Osteoblast (primary cell): ENCODE measurements around the gene MLKL. TPM values are rescaled to one million over a fixed set of nuclear protein-coding genes. Genes with fewer than 3 reads are reported as not detected.
"Not testable (repeated sequence)": the region's sequence is repeated elsewhere in the genome, so short reads cannot be mapped to it uniquely, and the experiment has no call there.

ENCODE experiments used
- DNase-seq: peaks from one replicate; pipeline ENCODE4 v3.0.0; 2011; ENCODE audit warnings: low spot score, mixed read lengths; ENCODE audit not compliant: insufficient read length; ENCODE audit errors: missing footprints
- H2AFZ ChIP-seq: 2 replicates; pipeline ENCODE4 v1.6.0; 2011; ENCODE audit warnings: mild to moderate bottlenecking, low read length
- H3K27ac ChIP-seq: 2 replicates; pipeline ENCODE4 v1.5.1; 2011; ENCODE audit warnings: mild to moderate bottlenecking, low read depth, low read length, moderate library complexity
- H3K27me3 ChIP-seq: 2 replicates; pipeline ENCODE4 v1.6.0; 2012; ENCODE audit warnings: mild to moderate bottlenecking, control low read depth, inconsistent platforms, low read length, moderate library complexity; ENCODE audit not compliant: insufficient read depth
- H3K36me3 ChIP-seq: 2 replicates; pipeline ENCODE4 v1.5.1; 2011; ENCODE audit warnings: mild to moderate bottlenecking, low read length, control low read depth, moderate library complexity; ENCODE audit not compliant: insufficient read depth
- H3K4me1 ChIP-seq: 2 replicates; pipeline ENCODE4 v1.5.1; 2011; ENCODE audit warnings: mild to moderate bottlenecking, low read length, control low read depth, moderate library complexity; ENCODE audit not compliant: insufficient read depth
- H3K4me2 ChIP-seq: 2 replicates; pipeline ENCODE4 v1.6.0; 2011; ENCODE audit warnings: mild to moderate bottlenecking, low read length; ENCODE audit not compliant: insufficient read depth
- H3K4me3 ChIP-seq: fragments of 200-600 bp; sonication (generic); 3 replicates; pipeline ENCODE4 v1.5.1; 2012; ENCODE audit warnings: mild to moderate bottlenecking, low read length, inconsistent platforms; ENCODE audit not compliant: insufficient read depth
- H3K79me2 ChIP-seq: 2 replicates; pipeline ENCODE4 v1.6.0; 2012; ENCODE audit warnings: mild to moderate bottlenecking, low read length, control low read depth, inconsistent platforms; ENCODE audit not compliant: insufficient read depth
- H3K9me3 ChIP-seq: 2 replicates; pipeline ENCODE4 v1.5.1; 2011; ENCODE audit warnings: low read depth, low read length, control low read depth
- H4K20me1 ChIP-seq: 2 replicates; pipeline ENCODE4 v1.6.0; 2012; ENCODE audit warnings: mild to moderate bottlenecking, low read length, control low read depth; ENCODE audit not compliant: insufficient read depth
- CTCF ChIP-seq: IDR thresholded peaks from 2 replicates; pipeline ENCODE4 v1.5.1; 2011; ENCODE audit warnings: mild to moderate bottlenecking, low read depth, low read length, moderate library complexity; ENCODE audit errors: extremely low read depth
- total RNA-seq: library from RNA; depleted of rRNA; stranded (reverse); fragments of >200 nt; gene quantifications from 2 replicates; pipeline ENCODE4 v1.2.3, GENCODE V29; 2012

The MLKL gene
- total RNA-seq, 1 donor, result 5.1 TPM

GRCh38 chr16:74659041-74659440, 41.6 kb downstream of the MLKL start:
- Histone ChIP-seq H3K36me3 (peaks cover 60% of the 10 kb centered on the region), H3K79me2 (peaks cover 95% of the 10 kb centered on the region), H3K4me3 (no peak overlapping the region), H4K20me1 (peaks cover 8% of the 10 kb centered on the region), H3K4me2 (no peak overlapping the region), H3K9me3 (no peaks in the 10 kb centered on the region), H3K4me1 (no peaks in the 10 kb centered on the region), H2AFZ (no peak overlapping the region), H3K27ac (no peak overlapping the region), H3K27me3 (no peaks in the 10 kb centered on the region)
- no peak for DNase-seq
- TF ChIP-seq CTCF, result no peak

DNA sequence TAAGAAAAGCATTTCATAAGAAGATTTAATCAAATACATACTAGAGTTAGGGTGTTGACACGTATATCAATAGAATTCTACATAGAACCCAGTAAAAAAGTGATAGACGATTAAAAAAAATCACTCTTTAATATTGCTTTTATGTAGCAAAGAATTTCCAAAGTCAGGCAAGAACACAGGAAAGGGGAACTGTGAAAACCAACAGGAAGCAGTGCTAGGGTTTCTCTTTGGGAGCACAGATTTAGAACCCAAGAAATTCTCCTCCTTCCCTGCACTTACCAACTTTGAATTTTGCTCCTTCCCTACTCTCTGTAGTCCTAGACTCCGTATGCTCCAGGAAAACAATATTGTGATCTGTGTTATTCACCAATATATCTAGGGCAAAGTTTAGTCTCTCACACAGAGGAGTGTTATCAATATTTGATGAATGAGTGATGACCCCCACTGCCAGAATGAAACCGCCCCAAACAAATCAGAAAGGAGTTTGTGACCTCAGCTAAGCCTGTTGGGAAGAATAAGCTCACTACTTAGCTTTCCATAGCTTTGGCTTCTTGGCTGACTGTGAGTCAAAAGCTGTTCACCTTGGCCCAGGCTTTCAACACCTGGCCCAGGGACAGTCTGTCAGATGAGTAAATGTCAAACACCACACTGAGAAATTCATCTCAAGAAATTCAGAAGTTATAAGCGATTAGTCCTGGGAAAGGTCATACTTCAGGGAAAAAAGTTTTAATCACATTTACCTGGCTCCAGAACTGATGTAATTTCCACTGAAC, 42.6 kb downstream of the MLKL start:
- DNase-seq, result no peak
- Histone ChIP-seq H2AFZ (no peak overlapping the region), H3K27me3 (no peaks in the 10 kb centered on the region), H3K4me2 (no peak overlapping the region), H3K79me2 (peaks cover 95% of the 10 kb centered on the region), H4K20me1 (peaks cover 8% of the 10 kb centered on the region), H3K27ac (no peak overlapping the region), H3K9me3 (no peaks in the 10 kb centered on the region), H3K4me1 (no peaks in the 10 kb centered on the region), H3K4me3 (no peak overlapping the region), H3K36me3 (peaks cover 53% of the 10 kb centered on the region)
- no peak for TF ChIP-seq CTCF

DNA sequence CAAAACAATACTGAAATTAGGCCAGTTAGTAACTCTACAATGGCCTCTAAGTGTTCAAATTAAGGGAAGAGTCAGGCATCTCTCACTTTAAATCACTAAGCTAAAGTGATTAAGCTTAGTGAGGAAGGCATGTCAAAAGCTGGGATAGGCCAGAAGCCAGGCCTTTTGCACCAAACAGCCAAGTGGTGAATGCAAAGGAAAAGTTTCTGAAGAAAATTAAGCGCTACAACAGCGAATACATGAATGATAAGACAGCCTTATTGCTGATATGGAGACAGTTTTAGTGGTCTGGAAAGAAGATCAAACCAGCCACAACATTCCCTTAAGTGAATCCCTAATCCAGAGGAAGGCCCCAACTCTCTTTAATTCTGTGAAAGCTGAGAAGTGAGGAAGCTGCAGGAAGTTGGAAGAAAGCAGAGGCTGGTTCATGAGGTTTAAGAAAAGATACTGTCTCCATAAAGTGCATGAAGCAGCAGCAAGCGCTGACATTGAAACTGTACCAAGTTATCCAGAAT, 46.1 kb downstream of the MLKL start:
- no peak overlapping the region for H3K4me3 ChIP-seq
- peaks cover 47% of the 10 kb centered on the region for H3K36me3 ChIP-seq
- H3K27ac ChIP-seq, result no peak overlapping the region
- peaks cover 2% of the 10 kb centered on the region for H3K4me1 ChIP-seq
- H4K20me1 ChIP-seq, result peaks cover 5% of the 10 kb centered on the region
- TF ChIP-seq CTCF, result no peak
- no peak overlapping the region for H2AFZ ChIP-seq
- no peaks in the 10 kb centered on the region for H3K9me3 ChIP-seq
- no peak overlapping the region for H3K4me2 ChIP-seq
- H3K27me3 ChIP-seq, result no peaks in the 10 kb centered on the region
- H3K79me2 ChIP-seq, result peaks cover 88% of the 10 kb centered on the region
- no peak for DNase-seq

GRCh38 chr16:74652883-74653282, 47.8 kb downstream of the MLKL start:
- H2AFZ ChIP-seq, DNase-seq, H3K4me2 ChIP-seq, H4K20me1 ChIP-seq, H3K27me3 ChIP-seq, H3K4me1 ChIP-seq, H3K9me3 ChIP-seq, H3K4me3 ChIP-seq: not testable (repeated sequence)
- Histone ChIP-seq H3K27ac (peak overlapping the region; percentile 35), H3K36me3 (peaks cover 41% of the 10 kb centered on the region), H3K79me2 (peaks cover 75% of the 10 kb centered on the region)
